ENCODE results near the gene KCTD6.

DNA sequence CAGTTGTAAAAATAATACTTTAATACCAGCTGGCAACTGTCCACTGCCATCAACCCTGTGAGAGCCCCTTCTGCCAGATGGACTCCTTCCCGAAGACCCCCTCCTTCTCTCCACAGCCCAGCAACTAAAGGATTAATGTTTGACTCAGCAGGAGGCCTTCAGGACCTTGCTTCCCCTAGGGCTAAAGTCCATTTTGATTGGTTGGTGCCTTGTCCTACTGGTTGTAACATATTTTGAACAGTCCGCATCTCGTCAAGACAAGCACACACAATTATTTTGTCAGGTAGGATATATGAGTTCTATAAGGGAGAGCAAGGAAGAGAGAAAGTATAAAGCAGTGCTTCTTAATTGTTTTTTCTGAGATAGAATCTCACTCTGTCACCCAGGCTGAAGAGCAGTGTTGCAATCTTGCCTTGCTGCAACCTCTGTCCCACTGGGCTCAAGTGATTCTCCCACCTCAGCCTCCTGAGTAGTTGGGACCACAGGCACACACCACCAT is 26.4 kb downstream of the KCTD6 start:
- TF ChIP-seq ZFP3 (CRISPR knock-in tag; IDR thresholded peaks at IDR 0.05) (no peak), SNAI2 (CRISPR knock-in tag; IDR thresholded peaks at IDR 0.05) (no peak), RARB (CRISPR knock-in tag; IDR thresholded peaks at IDR 0.05) (no peak), GLIS3 (CRISPR knock-in tag; IDR thresholded peaks at IDR 0.05) (no peak), ARNTL (CRISPR knock-in tag; IDR thresholded peaks at IDR 0.05; ENCODE audit: borderline replicate concordance, low read depth) (no peak), ZC3H10 (CRISPR knock-in tag; IDR thresholded peaks at IDR 0.05) (no peak), ISL1 (CRISPR knock-in tag; IDR thresholded peaks at IDR 0.05) (no peak), ZFP30 (CRISPR knock-in tag; IDR thresholded peaks at IDR 0.05) (no peak), ESRRG (CRISPR knock-in tag; IDR thresholded peaks at IDR 0.05) (no peak), CSDC2 (CRISPR knock-in tag; IDR thresholded peaks at IDR 0.05) (no peak)
- TF ChIP-seq, protein P1, sequence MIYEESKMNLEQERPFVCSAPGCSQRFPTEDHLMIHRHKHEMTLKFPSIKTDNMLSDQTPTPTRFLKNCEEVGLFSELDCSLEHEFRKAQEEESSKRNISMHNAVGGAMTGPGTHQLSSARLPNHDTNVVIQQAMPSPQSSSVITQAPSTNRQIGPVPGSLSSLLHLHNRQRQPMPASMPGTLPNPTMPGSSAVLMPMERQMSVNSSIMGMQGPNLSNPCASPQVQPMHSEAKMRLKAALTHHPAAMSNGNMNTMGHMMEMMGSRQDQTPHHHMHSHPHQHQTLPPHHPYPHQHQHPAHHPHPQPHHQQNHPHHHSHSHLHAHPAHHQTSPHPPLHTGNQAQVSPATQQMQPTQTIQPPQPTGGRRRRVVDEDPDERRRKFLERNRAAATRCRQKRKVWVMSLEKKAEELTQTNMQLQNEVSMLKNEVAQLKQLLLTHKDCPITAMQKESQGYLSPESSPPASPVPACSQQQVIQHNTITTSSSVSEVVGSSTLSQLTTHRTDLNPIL (CRISPR knock-in tag; IDR thresholded peaks at IDR 0.05; ENCODE audit: low read depth) = no peak
- TF ChIP-seq, protein P2, sequence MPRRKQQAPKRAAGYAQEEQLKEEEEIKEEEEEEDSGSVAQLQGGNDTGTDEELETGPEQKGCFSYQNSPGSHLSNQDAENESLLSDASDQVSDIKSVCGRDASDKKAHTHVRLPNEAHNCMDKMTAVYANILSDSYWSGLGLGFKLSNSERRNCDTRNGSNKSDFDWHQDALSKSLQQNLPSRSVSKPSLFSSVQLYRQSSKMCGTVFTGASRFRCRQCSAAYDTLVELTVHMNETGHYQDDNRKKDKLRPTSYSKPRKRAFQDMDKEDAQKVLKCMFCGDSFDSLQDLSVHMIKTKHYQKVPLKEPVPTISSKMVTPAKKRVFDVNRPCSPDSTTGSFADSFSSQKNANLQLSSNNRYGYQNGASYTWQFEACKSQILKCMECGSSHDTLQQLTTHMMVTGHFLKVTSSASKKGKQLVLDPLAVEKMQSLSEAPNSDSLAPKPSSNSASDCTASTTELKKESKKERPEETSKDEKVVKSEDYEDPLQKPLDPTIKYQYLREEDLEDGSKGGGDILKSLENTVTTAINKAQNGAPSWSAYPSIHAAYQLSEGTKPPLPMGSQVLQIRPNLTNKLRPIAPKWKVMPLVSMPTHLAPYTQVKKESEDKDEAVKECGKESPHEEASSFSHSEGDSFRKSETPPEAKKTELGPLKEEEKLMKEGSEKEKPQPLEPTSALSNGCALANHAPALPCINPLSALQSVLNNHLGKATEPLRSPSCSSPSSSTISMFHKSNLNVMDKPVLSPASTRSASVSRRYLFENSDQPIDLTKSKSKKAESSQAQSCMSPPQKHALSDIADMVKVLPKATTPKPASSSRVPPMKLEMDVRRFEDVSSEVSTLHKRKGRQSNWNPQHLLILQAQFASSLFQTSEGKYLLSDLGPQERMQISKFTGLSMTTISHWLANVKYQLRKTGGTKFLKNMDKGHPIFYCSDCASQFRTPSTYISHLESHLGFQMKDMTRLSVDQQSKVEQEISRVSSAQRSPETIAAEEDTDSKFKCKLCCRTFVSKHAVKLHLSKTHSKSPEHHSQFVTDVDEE (CRISPR knock-in tag; IDR thresholded peaks at IDR 0.05) = no peak
- TF ChIP-seq, protein P3, sequence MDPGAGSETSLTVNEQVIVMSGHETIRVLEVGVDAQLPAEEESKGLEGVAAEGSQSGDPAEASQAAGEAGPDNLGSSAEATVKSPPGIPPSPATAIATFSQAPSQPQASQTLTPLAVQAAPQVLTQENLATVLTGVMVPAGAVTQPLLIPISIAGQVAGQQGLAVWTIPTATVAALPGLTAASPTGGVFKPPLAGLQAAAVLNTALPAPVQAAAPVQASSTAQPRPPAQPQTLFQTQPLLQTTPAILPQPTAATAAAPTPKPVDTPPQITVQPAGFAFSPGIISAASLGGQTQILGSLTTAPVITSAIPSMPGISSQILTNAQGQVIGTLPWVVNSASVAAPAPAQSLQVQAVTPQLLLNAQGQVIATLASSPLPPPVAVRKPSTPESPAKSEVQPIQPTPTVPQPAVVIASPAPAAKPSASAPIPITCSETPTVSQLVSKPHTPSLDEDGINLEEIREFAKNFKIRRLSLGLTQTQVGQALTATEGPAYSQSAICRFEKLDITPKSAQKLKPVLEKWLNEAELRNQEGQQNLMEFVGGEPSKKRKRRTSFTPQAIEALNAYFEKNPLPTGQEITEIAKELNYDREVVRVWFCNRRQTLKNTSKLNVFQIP (CRISPR knock-in tag; IDR thresholded peaks at IDR 0.05; ENCODE audit: borderline replicate concordance, low read depth) = no peak
- TF ChIP-seq, protein P4, sequence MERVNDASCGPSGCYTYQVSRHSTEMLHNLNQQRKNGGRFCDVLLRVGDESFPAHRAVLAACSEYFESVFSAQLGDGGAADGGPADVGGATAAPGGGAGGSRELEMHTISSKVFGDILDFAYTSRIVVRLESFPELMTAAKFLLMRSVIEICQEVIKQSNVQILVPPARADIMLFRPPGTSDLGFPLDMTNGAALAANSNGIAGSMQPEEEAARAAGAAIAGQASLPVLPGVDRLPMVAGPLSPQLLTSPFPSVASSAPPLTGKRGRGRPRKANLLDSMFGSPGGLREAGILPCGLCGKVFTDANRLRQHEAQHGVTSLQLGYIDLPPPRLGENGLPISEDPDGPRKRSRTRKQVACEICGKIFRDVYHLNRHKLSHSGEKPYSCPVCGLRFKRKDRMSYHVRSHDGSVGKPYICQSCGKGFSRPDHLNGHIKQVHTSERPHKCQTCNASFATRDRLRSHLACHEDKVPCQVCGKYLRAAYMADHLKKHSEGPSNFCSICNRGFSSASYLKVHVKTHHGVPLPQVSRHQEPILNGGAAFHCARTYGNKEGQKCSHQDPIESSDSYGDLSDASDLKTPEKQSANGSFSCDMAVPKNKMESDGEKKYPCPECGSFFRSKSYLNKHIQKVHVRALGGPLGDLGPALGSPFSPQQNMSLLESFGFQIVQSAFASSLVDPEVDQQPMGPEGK (CRISPR knock-in tag; IDR thresholded peaks at IDR 0.05; ENCODE audit: borderline replicate concordance) = no peak
